DND-41 (cell line): ENCODE data around the gene TBX19.

ENCODE experiments used
- CTCF ChIP-seq: IDR thresholded peaks from 2 replicates; pipeline ENCODE4 v1.5.1; 2012; ENCODE audit warnings: borderline replicate concordance, low read length, moderate library complexity, mild to moderate bottlenecking; ENCODE audit not compliant: poor library complexity, severe bottlenecking; ENCODE audit errors: extremely low read depth
- EZH2 ChIP-seq: IDR thresholded peaks from 3 replicates; pipeline ENCODE4 v1.6.1; 2012; ENCODE audit warnings: borderline replicate concordance, low read depth, mild to moderate bottlenecking, moderate library complexity, low read length, inconsistent platforms; ENCODE audit not compliant: severe bottlenecking

- TF ChIP-seq CTCF, result no peak
- no peak for TF ChIP-seq EZH2
Measured at GRCh38 chr1:168260393-168260792, 20.3 kb upstream of the TBX19 start.
